ENCODE measurements around the gene ATAT1. TPM values are rescaled to one million over a fixed set of nuclear protein-coding genes. Genes with fewer than 3 reads are reported as not detected.
"Not testable (repeated sequence)": the region's sequence is repeated elsewhere in the genome, so short reads cannot be mapped to it uniquely, and the experiment has no call there.

Gene ATAT1
- polyA plus RNA-seq, 3 donors, result 39.9 to 60.5 (median 43.3) TPM

DNA sequence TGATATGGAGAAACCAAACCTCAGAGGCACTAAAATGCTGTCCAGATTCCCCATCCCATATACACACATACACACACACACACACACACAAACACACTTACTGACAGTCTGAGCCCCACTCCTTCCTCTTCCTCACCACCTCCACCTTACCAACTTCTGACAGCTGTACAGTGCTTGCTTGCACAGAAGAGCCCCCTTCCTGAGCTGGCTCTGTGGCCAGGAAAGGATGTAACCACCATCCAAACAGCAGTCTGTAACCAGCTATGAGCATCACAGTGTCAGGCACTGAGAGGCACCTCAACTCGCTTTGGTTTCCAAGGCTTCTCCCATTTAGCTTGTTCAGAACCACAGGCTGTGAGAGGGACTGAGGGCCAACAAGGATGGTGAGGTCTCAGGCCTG is 14.4 kb downstream of the ATAT1 start:
- no peak for DNase-seq (ENCODE audit: extremely low read depth in 1 of 11, low read depth in 9 of 11, low spot score in 4 of 11)

DNA sequence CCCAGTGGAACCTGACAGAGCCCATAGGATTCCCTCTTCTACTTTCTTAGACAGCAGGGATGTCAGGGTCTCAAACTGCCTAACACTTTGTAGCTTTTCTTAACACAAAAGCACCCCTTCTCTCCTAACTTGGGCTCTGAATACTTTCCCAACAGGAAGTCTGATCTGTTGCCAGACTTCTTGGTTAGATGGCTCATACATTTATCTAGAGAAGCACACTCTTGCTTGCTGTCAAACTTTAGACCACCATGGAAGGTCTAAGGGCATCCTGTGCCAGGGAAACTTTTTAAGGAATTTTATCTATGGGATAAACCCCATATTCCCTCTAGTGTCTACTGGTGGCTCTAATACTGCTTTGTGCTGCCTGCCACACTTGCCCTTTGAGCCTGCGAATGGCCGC is 17.0 kb downstream of the ATAT1 start:
- no peak for DNase-seq (ENCODE audit: extremely low read depth in 1 of 11, low read depth in 9 of 11, low spot score in 4 of 11)

DNA sequence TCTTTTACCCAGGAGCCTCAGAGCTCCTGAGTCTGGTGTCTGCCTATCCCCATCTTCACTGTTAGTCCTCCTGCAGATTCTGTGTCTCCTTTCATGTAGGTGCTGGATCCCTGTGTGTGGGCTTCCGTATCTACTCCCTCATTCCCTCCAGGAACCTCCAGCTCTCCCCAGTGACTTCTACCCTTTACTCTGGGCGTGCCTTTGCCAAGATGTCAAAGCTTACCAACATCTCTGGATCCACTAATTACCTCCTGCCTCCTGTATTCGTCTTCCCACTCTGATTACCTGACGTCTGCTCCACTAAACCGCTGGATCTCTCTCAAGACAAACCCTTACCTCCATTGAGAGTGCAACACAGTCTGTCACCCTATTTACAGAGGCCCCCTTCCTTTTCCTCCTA is 18.1 kb downstream of the ATAT1 start:
- no peak for DNase-seq (ENCODE audit: extremely low read depth in 1 of 11, low read depth in 9 of 11, low spot score in 4 of 11)

- DNase-seq (ENCODE audit: extremely low read depth in 1 of 11, low read depth in 9 of 11, low spot score in 4 of 11), result no peak
Observed at GRCh38 chr6:30645989-30646388, 19.3 kb downstream of the ATAT1 start.

GRCh38 chr6:30646450-30647241 is 20.0 kb downstream of the ATAT1 start, which contains the start of gene C6orf136:
TSS of gene C6orf136 (plus strand) at chr6:30647133. CDS start at chr6:30647232, 99 bp downstream.
- peak; percentile 74 to 88 (median 85) for DNase-seq (ENCODE audit: extremely low read depth in 1 of 11, low read depth in 9 of 11, low spot score in 4 of 11)

DNA sequence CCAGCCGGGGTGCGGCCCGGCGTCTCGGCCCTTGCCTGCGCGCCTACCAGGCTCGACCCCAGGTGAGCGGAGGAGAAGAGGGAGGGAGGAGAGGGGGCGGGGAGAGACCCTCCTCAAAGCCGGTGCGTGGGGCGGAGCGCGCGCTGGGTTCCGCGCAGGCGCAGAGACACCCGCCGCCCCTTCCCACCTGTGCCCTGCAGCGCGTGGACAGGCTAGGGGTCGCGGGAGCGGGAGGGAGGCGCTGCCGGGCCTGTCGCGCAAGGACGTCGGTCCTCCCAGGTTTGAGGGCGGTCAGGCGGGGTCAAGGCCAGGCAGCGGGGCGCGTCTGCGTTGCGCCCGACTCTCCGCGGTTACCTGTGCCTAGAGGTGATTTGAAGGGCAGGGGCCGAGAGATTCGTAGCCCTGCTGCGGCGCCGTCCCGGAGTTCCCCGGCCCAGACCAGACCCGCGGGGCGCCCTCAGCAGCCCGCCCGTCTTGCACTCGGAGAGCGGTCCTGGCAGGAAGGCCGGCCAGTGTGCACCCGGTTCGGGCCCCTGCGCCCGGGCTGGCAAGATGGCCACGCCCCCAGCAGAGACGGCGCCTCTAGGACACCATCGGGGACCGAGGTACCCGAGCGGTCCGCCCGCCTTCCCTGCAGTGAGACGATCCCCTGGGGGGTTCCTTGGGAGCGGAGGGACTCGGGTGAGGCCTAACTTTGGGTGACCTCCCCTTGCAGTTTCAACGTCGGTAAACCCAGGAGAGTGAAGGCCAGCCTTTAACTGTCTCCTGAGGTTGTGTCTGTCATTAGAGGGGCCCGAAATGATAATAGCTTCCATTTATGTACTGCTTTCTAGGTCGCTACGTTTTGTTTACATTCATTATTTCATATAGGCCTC is 20.8 kb downstream of the ATAT1 start:
- DNase-seq (ENCODE audit: extremely low read depth in 1 of 11, low read depth in 9 of 11, low spot score in 4 of 11), result peak in 8 of 11 donors; percentile 42 to 76 (median 58)

- DNase-seq (ENCODE audit: extremely low read depth in 1 of 11, low read depth in 9 of 11, low spot score in 4 of 11), result no peak
Observed at GRCh38 chr6:30651143-30651542, 24.5 kb downstream of the ATAT1 start.

DNA sequence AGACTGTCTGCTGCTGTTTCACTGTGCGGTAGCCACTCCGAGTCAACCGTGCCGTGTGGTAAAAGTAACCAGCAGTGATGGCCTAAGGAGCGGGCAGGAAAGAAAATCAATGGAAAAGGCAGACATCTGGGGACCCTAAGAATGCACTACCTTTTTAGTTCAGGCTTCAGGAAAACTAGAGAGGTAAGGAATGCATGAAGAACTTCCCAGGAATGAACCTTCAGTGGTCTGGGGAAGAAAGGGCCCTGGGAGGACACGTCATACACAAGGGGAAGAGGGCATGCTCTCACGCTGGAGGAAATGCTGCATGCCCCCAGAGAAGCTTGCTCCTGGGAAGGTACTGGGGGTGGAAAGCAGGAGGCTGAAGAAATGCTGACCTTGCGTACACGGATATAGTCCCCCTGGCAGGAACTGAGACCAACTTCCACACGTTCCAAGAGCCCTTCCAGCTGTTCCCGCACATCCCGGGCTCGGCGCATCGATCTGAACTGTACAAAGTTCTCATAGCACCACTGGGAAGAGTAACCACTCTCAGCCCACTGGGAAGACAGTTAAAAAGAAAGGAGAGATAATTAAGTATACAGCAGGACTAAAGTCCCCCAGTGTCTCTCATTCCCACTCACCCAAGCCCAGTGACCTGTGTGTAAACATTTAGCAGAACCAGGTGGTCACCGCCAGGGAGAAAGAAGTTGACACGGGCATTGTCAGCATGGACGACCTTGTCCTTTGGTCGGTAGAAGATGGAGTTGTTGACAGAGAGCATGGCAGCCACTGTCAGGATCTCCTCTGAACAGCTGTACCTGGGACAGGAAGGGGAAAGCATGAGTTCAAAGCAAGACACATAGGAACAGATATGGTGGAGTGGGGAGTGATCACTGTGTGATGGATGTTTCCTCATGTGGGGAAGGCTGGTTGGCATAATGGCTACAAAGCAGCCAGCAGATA is 28.4 kb downstream of the ATAT1 start:
- no peak for DNase-seq (ENCODE audit: extremely low read depth in 1 of 11, low read depth in 9 of 11, low spot score in 4 of 11)

DNA sequence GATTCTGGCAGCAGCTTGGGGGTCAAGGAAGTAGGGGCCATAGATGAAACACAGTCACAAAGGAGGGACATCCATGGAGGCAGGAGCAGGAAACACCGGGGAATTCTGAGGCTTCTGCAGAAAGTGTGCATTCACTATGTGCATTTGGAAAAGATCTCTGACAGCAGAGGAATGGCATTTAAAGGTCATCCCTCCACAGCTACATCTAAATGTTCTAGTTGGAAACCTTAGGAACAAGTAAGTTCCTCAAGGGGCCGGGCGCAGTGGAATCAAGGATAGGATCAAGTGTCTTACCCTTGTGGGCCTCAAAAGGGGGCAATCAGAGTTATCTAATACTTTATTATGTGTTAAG is 29.0 kb downstream of the ATAT1 start:
- no peak for DNase-seq (ENCODE audit: extremely low read depth in 1 of 11, low read depth in 9 of 11, low spot score in 4 of 11)

- no peak for DNase-seq (ENCODE audit: extremely low read depth in 1 of 11, low read depth in 9 of 11, low spot score in 4 of 11)
Observed at GRCh38 chr6:30656513-30656912, 29.8 kb downstream of the ATAT1 start.

DNA sequence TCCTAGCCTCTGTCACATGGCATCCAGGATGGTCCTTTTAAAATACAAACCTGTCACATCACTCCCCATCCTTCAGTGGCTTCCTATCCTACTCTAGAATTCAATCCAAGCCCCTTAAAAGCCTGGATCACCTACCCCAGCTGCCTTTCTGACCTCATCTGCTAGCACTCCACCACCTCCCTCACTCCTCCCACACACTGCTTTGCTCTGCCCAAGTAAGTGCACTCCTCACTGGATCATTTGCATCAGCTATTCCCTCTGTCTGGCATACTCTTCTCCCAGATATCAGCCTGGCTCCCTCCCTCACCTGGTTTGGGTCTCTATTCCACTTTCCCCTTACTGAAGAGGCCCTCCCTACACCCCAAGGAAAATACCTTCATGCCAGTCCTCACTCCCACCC is 30.8 kb downstream of the ATAT1 start:
- peak in 1 of 11 donors; percentile 23 for DNase-seq (ENCODE audit: extremely low read depth in 1 of 11, low read depth in 9 of 11, low spot score in 4 of 11)

DNA sequence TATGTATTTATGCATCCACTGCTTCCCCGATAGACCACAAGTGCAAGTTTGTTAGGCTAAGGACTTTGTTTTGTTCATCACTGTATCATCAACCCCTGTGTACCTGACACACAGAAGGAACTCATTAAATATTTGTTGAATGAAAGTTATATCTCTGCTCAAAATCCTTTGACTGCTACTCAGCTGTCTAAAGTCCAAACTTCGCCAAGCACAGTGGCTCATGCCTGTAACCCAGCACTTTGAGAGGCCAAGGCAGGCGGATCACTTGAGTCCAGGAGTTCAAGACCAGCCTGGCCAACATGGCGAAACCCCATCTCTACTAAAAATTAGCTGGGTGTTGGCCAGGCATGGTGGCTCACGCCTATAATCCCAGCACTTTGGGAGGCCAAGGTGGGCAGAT is 31.2 kb downstream of the ATAT1 start:
- not testable (repeated sequence) for DNase-seq (ENCODE audit: extremely low read depth in 1 of 11, low read depth in 9 of 11, low spot score in 4 of 11)

DNA sequence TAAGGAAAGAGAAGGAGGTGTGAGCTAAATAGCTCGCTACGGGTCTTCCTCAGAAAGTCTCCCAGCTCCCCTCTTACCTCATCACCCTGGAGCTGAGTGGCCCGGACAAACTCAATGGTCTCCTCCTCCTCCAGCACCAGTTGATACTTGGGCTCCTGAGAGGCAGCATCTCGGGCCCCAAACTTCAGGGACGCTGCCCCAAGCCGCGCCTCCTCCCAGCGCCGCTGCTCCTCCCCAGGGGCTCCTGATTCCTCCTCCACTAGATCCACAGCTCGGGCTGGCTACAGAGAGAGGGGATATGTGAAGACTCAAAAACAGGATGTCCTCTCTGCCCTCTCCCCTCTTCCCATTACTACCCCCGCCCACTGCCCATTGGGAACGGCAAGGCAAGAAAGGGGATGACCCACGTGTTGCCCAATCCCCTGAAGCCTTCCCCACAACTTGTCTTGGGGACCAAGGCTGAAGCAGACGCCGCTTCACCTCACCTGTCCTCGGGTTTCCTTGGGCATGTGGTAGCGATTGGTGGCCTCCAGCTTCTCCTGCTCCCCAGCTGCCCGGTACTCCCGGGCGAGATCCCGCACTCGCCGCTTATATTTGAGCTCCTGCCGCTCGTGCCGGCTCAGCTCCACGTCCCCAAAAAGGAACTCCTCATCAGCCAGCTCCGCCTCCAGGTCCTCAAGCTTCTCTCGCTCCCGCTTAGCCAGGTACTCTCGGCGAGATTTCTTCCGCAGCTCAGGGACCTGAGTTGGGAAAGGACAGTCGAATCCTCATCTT is 38.5 kb downstream of the ATAT1 start:
- no peak for DNase-seq (ENCODE audit: extremely low read depth in 1 of 11, low read depth in 9 of 11, low spot score in 4 of 11)

DNA sequence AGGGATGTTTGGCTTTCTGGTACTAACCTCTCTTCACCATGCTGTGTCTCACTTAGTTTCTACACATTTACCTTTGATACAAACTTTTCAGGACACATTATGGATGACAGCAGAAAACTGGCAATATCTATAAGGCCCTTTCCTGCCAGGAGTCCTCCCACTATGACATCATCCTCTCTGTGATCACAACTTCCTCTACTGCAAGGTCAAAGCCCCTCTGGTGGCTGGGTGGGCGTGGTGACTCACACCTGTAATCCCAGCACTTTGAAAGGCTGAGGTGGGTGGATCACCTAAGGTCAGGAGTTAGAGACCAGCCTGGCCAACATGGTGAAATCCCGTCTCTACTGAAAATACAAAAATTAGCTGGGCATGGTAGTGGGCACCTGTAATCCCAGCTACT is 39.6 kb downstream of the ATAT1 start:
- not testable (repeated sequence) for DNase-seq (ENCODE audit: extremely low read depth in 1 of 11, low read depth in 9 of 11, low spot score in 4 of 11)

DNA sequence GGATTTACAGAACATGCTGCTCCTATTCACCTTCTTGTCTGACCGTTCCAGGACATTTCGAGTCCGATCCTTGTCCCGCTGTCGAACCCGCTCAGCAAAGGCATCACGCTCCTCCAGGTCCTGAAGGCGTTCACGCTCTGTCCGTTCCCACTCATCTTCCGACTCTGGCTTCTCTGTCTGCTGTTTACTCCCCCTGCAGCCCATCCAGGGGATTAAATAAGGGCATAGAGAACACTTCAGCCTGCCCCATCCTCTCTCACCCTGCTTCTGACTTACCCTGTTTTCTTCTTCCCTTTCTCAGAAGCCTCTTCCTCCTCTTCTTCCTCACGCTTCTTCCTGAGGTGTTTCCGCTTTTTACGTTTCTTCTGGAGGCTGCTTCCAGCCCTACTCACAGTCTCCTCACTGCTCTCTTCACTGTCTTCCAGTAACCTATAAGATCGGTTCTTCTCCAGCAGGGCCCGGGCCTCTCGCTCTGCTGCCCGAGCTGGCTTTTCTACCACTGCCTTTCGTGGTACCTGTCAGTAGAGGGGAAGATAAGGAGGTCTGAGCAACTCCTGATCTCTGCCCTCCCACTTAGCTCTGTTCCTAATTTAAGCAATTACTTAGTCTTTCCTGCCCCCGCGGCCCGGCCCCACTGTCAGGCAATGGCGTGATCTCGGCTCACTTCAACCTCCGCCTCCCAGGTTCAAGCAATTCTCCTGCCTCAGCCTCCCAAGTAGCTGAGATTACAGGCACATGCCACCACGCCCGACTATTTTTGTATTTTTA is 44.3 kb downstream of the ATAT1 start:
- DNase-seq (ENCODE audit: extremely low read depth in 1 of 11, low read depth in 9 of 11, low spot score in 4 of 11), result no peak

DNA sequence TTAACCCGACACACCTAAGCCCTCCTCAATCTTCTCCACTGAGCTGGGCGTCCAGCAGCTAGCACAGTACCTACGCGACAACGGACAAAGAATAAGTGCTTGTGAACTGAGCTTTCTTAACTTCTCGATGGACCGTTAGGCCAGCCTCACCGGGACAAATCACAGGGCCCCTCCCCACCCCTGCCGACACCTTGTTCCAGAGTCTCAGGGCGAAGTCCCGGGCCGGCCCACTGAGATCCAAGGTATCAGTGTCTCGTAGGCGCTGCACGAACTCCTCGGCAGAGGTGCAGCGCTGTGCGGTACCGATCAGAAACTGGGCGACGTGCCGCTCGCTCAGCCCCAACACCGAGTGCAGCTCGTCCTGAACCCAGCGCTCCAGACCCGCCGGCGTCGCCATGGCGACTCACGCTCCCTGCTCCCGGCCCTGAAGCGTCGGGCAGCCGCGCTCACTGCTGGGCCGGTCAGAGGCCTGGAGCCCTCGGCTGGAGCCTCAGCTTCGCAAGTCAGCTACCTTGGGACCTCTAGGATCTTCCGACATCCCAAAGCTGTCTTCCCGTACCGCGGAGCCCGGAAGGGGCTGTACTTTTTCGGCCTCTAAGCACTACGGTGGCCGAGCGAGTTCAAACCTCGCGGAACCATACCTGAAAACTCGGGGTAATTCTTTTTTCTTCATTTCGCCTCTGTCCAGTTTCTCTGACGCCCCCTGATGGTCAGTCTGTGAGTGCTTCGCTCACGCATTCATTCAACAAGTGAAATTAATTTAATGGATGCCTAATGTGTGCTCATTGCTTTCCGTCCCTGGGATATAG is 46.0 kb downstream of the ATAT1 start, which contains the start of gene DHX16:
TSS of gene DHX16 (minus strand) at position 562 of the 809 bp plus-strand sequence. CDS start at position 397, 165 bp downstream.
- peak; percentile 95 to 98 (median 97) for DNase-seq (ENCODE audit: extremely low read depth in 1 of 11, low read depth in 9 of 11, low spot score in 4 of 11)

Measured in renal cortex interstitium (tissue), 11 donors.